Neuronal stem cell (in vitro differentiated cells): ENCODE data around the gene ACOXL.

ENCODE experiments used
- DNase-seq: peaks from one replicate; pipeline ENCODE4 v3.0.0-alpha.2; 2013; ENCODE audit warnings: low spot score
- H2AFZ ChIP-seq: one replicate; pipeline ENCODE4 v1.6.1; 2013; ENCODE audit warnings: mild to moderate bottlenecking, low read length, inconsistent platforms
- H2AK5ac ChIP-seq: 2 replicates; pipeline ENCODE4 v1.6.1; 2013; ENCODE audit warnings: low read depth, mild to moderate bottlenecking, inconsistent platforms, low read length, moderate library complexity, mixed read lengths
- H2BK120ac ChIP-seq: 2 replicates; pipeline ENCODE4 v1.6.1; 2013; ENCODE audit warnings: low read depth, mild to moderate bottlenecking, inconsistent platforms, low read length, moderate library complexity, mixed read lengths
- H2BK12ac ChIP-seq: one replicate; pipeline ENCODE4 v1.6.1; 2013; ENCODE audit warnings: low read length, inconsistent platforms
- H2BK15ac ChIP-seq: 2 replicates; pipeline ENCODE4 v1.6.1; 2013; ENCODE audit warnings: mild to moderate bottlenecking, low read length, inconsistent platforms, mixed read lengths
- H2BK5ac ChIP-seq: one replicate; pipeline ENCODE4 v1.6.1; 2013; ENCODE audit warnings: inconsistent platforms, mild to moderate bottlenecking, low read length, moderate library complexity
- H3K14ac ChIP-seq: one replicate; pipeline ENCODE4 v1.6.1; 2013; ENCODE audit warnings: low read length, inconsistent platforms
- H3K18ac ChIP-seq: 2 replicates; pipeline ENCODE4 v1.6.1; 2013; ENCODE audit warnings: low read length, inconsistent platforms
- H3K23ac ChIP-seq: 2 replicates; pipeline ENCODE4 v1.6.1; 2013; ENCODE audit warnings: low read depth, mild to moderate bottlenecking, mixed read lengths, low read length, inconsistent platforms; ENCODE audit not compliant: poor library complexity
- H3K27ac ChIP-seq: replicated peaks from 3 replicates; pipeline ENCODE4 v1.5.1; 2013; ENCODE audit warnings: low read length, inconsistent platforms
- H3K27me3 ChIP-seq, 3 experiments: 2 replicates each; pipeline ENCODE4 v1.6.1; 2013; ENCODE audit warnings: low read length in 3 of 3, mild to moderate bottlenecking in 2 of 3, inconsistent platforms in 1 of 3, low read depth in 1 of 3, mixed read lengths in 1 of 3, moderate library complexity in 1 of 3; ENCODE audit not compliant: control insufficient read depth in 3 of 3, insufficient read depth in 3 of 3
- H3K36me3 ChIP-seq, 2 donors: replicated peaks in 1 of 2; 2 replicates each; pipeline ENCODE4 v1.6.1; 2013; ENCODE audit warnings: low read length in 2 of 2; ENCODE audit not compliant: control insufficient read depth in 2 of 2, insufficient read depth in 2 of 2
- H3K4ac ChIP-seq: 2 replicates; pipeline ENCODE4 v1.6.1; 2013; ENCODE audit warnings: inconsistent platforms, mild to moderate bottlenecking, low read length, moderate library complexity
- H3K4me1 ChIP-seq, 2 donors: 1 replicate in 1 of 2; 2 replicates in 1 of 2; pipeline ENCODE4 v1.6.1; 2013; ENCODE audit warnings: low read length in 2 of 2, low read depth in 1 of 2; ENCODE audit not compliant: control insufficient read depth in 2 of 2, insufficient read depth in 1 of 2
- H3K4me2 ChIP-seq: one replicate; pipeline ENCODE4 v1.6.1; 2013; ENCODE audit warnings: mild to moderate bottlenecking, low read length, inconsistent platforms; ENCODE audit not compliant: insufficient read depth, poor library complexity, severe bottlenecking
- H3K4me3 ChIP-seq, 2 donors: 2 replicates each; pipeline ENCODE4 v1.5.1; 2013; ENCODE audit warnings: low read length in 2 of 2, mild to moderate bottlenecking in 2 of 2, inconsistent platforms in 1 of 2, moderate library complexity in 1 of 2
- H3K79me1 ChIP-seq: one replicate; pipeline ENCODE4 v1.6.1; 2013; ENCODE audit warnings: low read depth, mild to moderate bottlenecking, inconsistent platforms, low read length, moderate library complexity
- H3K9ac ChIP-seq: one replicate; pipeline ENCODE4 v1.6.1; 2013; ENCODE audit warnings: mild to moderate bottlenecking, low read depth, low read length, inconsistent platforms; ENCODE audit not compliant: poor library complexity
- H3K9me3 ChIP-seq, 2 donors: replicated peaks in 1 of 2; 2 replicates each; pipeline versions ENCODE3 to v1.6.1; 2013; ENCODE audit warnings: low read length in 2 of 2, mild to moderate bottlenecking in 2 of 2, inconsistent platforms in 1 of 2, low read depth in 1 of 2, mixed read lengths in 1 of 2, moderate library complexity in 1 of 2; ENCODE audit not compliant: control insufficient read depth in 2 of 2, insufficient read depth in 1 of 2
- H4K8ac ChIP-seq: one replicate; pipeline ENCODE4 v1.6.1; 2013; ENCODE audit warnings: low read depth, mild to moderate bottlenecking, inconsistent platforms, low read length, moderate library complexity
- H4K91ac ChIP-seq: one replicate; pipeline ENCODE4 v1.6.1; 2013; ENCODE audit warnings: low read length, low read depth, mild to moderate bottlenecking, inconsistent platforms; ENCODE audit not compliant: poor library complexity
- WGBS, 2 donors: extraction: QIAGEN DNeasy Blood & Tissue Kit; methylation state at CpG; one replicate each; pipeline ENCODE4 v1.1.7; 2013; ENCODE audit warnings: missing lambda C conversion rate in 2 of 2, mixed read lengths in 1 of 2; ENCODE audit not compliant: insufficient read length in 2 of 2, insufficient replicate concordance in 1 of 2; ENCODE audit errors: extremely low coverage in 2 of 2; 5-methylcytosine and 5-hydroxymethylcytosine counted together

ACOXL gene

DNA sequence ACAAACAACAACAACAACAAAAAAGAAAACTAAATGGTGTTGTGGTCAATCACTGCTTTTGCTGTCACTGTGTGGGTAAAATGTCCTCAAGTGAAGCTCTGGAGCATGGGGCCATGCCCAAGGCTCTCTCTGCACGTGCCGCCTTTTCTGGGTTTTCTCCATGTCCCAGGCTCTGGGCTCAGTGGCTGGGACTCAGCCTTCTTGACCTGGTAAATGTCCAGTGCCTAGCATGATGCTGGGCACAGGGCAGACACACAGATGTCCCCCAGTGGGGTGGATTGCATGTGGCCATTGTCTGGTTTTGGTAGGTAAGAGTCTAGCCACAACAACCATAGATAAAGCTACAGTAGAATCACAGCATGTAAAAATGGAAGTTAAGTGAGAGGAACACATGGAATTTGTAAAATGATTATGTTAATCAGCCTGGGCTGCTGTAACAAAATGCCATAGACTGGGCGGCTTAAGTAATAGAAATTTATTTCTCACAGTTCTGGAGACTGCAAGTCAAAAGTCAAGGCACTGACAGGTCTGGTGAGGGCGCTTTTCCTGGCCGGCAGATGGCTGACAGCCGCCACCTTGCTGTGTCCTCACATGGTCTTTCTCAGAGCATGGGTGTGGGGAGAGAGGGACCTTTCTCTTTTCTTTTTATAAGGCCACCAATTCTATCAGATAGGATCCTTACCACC lies 174.4 kb downstream of the ACOXL start:
- Histone ChIP-seq H3K4me1 (peaks cover 2 to 6% of the 10 kb centered on the region in 2 donors), H2BK5ac (no peak overlapping the region), H4K91ac (no peak overlapping the region), H4K8ac (no peak overlapping the region), H3K4me3 (no peak overlapping the region), H3K18ac (peak overlapping the region; percentile 55), H3K27me3 (peaks cover 0 to 10% (median 0%) of the 10 kb centered on the region in 3 experiments), H2AFZ (no peak overlapping the region), H3K79me1 (no peaks in the 10 kb centered on the region), H3K27ac (no peak overlapping the region), H3K23ac (no peak overlapping the region), H2BK15ac (peak overlapping the region; percentile 10), H3K4ac (no peak overlapping the region), H3K4me2 (no peak overlapping the region), H3K36me3 (no peaks in the 10 kb centered on the region), H3K9me3 (no peaks in the 10 kb centered on the region), H2BK12ac (no peak overlapping the region), H2AK5ac (no peak overlapping the region), H3K14ac (peak overlapping the region; percentile 9), H2BK120ac (no peak overlapping the region), H3K9ac (no peak overlapping the region)
- WGBS, 2 donors: no CpG with 5 or more reads among the region's 6 CpGs
- no peak for DNase-seq

DNA sequence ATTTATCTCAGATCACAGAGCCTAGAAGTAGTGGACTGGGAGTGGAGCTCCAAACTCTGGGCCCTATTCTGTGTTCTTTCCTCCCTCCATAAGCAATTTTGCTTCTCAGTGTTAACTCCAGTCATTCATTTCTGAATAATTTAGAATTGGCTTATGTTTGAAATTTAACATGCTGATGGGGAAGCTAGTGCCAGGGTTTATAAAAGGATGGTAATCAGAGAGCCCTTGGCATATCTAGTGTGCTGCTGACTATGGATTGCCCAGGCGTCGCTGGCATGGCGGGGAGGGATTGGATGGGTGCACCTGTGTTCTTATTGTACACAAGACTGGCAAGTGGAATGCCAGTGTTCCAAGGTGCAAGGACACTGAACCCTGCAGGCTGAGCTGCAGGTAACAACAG lies 177.1 kb downstream of the ACOXL start:
- H3K23ac ChIP-seq: no peak overlapping the region
- H2BK120ac ChIP-seq: no peak overlapping the region

DNA sequence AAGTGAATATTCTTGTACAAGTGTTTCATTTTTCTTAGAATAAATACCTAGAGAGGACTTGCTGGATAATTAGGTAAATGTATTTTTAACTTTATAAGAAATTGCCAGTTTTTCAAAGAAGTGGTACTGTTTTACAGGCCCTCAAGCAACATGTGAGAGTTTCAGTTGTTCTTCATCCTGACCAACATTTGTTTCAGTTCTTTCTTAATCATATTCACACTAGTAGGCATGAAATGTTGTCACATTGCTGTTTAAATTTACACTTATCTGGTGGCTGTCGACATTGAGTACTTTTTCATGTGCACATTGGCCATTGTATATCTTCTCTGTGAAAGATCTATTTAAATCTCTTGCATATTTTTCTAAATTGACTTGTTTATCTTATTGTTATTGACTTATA lies 178.1 kb downstream of the ACOXL start:
- no CpG with 5 or more reads among the region's 1 CpG for WGBS, 2 donors
- H3K36me3 ChIP-seq: no peaks in the 10 kb centered on the region
- H3K9me3 ChIP-seq: no peaks in the 10 kb centered on the region
- no peak overlapping the region for H4K8ac ChIP-seq
- no peak overlapping the region for H2BK5ac ChIP-seq
- H3K4ac ChIP-seq: no peak overlapping the region
- no peak overlapping the region for H2BK120ac ChIP-seq
- no peak overlapping the region for H2AK5ac ChIP-seq
- no peak overlapping the region for H4K91ac ChIP-seq
- peaks cover 2% of the 10 kb centered on the region for H3K79me1 ChIP-seq
- no peak overlapping the region for H2AFZ ChIP-seq
- no peak overlapping the region for H3K27ac ChIP-seq
- H2BK15ac ChIP-seq: no peak overlapping the region
- no peaks in the 10 kb centered on the region for H3K4me1 ChIP-seq
- no peak overlapping the region for H3K4me2 ChIP-seq
- H3K4me3 ChIP-seq: no peak overlapping the region
- no peak overlapping the region for H3K18ac ChIP-seq
- no peak overlapping the region for H2BK12ac ChIP-seq
- no peak overlapping the region for H3K14ac ChIP-seq
- no peak overlapping the region for H3K23ac ChIP-seq
- H3K9ac ChIP-seq: no peak overlapping the region
- H3K27me3 ChIP-seq: peaks cover 0 to 10% (median 0%) of the 10 kb centered on the region in 3 experiments
- DNase-seq: no peak

More for the DNA sequence above, 177.1 kb downstream of the ACOXL start:
- H3K18ac ChIP-seq: no peak overlapping the region
- H3K9me3 ChIP-seq: no peaks in the 10 kb centered on the region
- no peak overlapping the region for H3K4me2 ChIP-seq
- H3K14ac ChIP-seq: no peak overlapping the region
- H3K4me3 ChIP-seq: no peak overlapping the region
- H2BK12ac ChIP-seq: no peak overlapping the region
- H3K4ac ChIP-seq: no peak overlapping the region
- H2BK15ac ChIP-seq: no peak overlapping the region
- no peak overlapping the region for H3K9ac ChIP-seq
- no peak overlapping the region for H2BK5ac ChIP-seq
- H2AFZ ChIP-seq: no peak overlapping the region
- no peak overlapping the region for H2AK5ac ChIP-seq
- peaks cover 2% of the 10 kb centered on the region for H3K79me1 ChIP-seq
- H4K8ac ChIP-seq: no peak overlapping the region
- no peaks in the 10 kb centered on the region for H3K36me3 ChIP-seq
- no peak overlapping the region for H4K91ac ChIP-seq
- WGBS, 2 donors: no CpG with 5 or more reads among the region's 3 CpGs
- H3K4me1 ChIP-seq: peaks cover 1 to 5% of the 10 kb centered on the region in 2 donors
- no peak overlapping the region for H3K27ac ChIP-seq
- no peak for DNase-seq
- peaks cover 0 to 10% (median 0%) of the 10 kb centered on the region in 3 experiments for H3K27me3 ChIP-seq

DNA sequence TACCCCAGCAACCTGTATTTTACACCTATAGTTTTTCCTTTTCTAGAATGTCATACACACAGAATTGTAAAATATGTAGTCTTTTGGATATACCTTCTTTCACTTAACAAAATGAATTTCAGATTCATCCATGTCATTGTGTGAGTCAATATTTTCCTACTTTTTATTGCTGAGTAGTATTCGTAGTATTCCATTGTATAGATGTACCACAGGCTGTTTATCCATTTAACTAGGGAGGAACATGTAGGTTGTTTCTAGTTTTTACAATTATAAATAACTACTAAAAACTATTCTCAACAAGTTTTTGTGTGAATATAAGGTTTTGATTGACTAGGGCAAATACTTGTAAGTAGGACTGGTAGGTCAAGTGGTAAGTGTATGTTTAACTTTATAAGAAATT lies 187.4 kb downstream of the ACOXL start:
- Histone ChIP-seq H2BK15ac (no peak overlapping the region), H3K27me3 (no peaks in the 10 kb centered on the region), H3K4me3 (no peak overlapping the region)

More for the DNA sequence above, 187.4 kb downstream of the ACOXL start:
- H3K4me1 ChIP-seq: no peaks in the 10 kb centered on the region
- H3K23ac ChIP-seq: no peak overlapping the region
- no peak overlapping the region for H3K9ac ChIP-seq
- no peak overlapping the region for H3K18ac ChIP-seq
- H2BK12ac ChIP-seq: no peak overlapping the region
- H3K4me2 ChIP-seq: no peak overlapping the region
- no peak overlapping the region for H4K91ac ChIP-seq
- no peak overlapping the region for H3K4ac ChIP-seq
- peaks cover 0 to 4% of the 10 kb centered on the region in 2 donors for H3K9me3 ChIP-seq
- no peak for DNase-seq
- H2BK5ac ChIP-seq: no peak overlapping the region
- H3K79me1 ChIP-seq: no peaks in the 10 kb centered on the region
- no peak overlapping the region for H2AFZ ChIP-seq
- H2BK120ac ChIP-seq: no peak overlapping the region
- H3K14ac ChIP-seq: no peak overlapping the region
- no peak overlapping the region for H2AK5ac ChIP-seq
- no CpG with 5 or more reads among the region's 1 CpG for WGBS, 2 donors
- H3K36me3 ChIP-seq: no peaks in the 10 kb centered on the region
- no peak overlapping the region for H3K27ac ChIP-seq
- no peak overlapping the region for H4K8ac ChIP-seq
